SH-SY5Y (cell line): Measurements from ENCODE around the gene COL1A1.

ENCODE experiments used
- GATA2 ChIP-seq: IDR thresholded peaks from 2 replicates; pipeline ENCODE4 v1.6.1; 2011; ENCODE audit warnings: mild to moderate bottlenecking, low read depth, low read length
- GATA3 ChIP-seq: IDR thresholded peaks from 2 replicates; pipeline ENCODE4 v1.6.1; 2011; ENCODE audit warnings: low read depth, mild to moderate bottlenecking, low read length, moderate library complexity

GRCh38 chr17:50180620-50181019 lies 20.8 kb downstream of the COL1A1 start:
- TF ChIP-seq GATA2 (no peak), GATA3 (no peak)
